ENCODE measurements around the gene DMD. TPM values are rescaled to one million over a fixed set of nuclear protein-coding genes. Genes with fewer than 3 reads are reported as not detected.

The DMD gene
- total RNA-seq, 2 experiments from 2014 or later, result 0.27 to 0.49 TPM

GRCh38 chrX:33160273-33160672, 51.1 kb downstream of the DMD start:
- no peaks in the 10 kb centered on the region for H3K4me1 Mint-ChIP-seq (ENCODE audit: low read depth)
- intact Hi-C loops (cut with micrococcal nuclease), result no loop called here
- no peaks in the 10 kb centered on the region for H3K9me3 Mint-ChIP-seq
- DNase-seq, result no peak
- ChIA-PET POLR2A (no interaction called here), CTCF (no interaction called here)
- no peak overlapping the region for H3K4me3 Mint-ChIP-seq
- H3K27me3 Mint-ChIP-seq, result no peaks in the 10 kb centered on the region
- TF ChIP-seq CTCF (IDR thresholded peaks at IDR 0.05), result no peak
- H3K36me3 Mint-ChIP-seq (ENCODE audit: low read depth), result no peaks in the 10 kb centered on the region
- H3K27ac Mint-ChIP-seq, result no peak overlapping the region
- no peak for ATAC-seq

DNA sequence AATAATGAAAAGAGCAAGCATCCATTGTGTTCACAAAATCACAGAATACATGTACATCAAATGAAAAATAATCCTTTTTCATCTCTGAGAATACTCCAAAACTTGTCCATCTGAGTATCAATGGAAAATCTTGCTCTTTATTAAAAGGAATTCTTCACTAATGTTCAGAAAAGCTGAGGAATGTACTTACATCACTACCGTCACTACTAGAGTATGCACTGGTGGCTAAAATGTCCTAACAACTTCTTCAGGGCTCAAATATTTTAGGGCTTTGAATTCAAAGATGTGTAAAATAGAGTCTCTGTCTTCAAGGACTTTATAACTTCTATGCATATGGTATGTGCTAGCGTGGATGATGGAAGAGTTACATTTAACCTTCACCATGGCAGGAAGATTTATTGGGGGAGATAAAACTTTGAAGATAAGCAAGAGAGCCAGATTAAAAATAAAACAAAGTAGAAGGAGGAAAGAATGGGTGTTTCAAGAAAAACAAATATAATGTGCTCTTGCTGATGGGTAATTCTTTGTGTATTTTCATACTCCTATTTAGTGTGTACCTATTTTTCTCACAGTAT, 55.1 kb downstream of the DMD start:
- DNase-seq, result no peak
- Mint-ChIP-seq H3K36me3 (ENCODE audit: low read depth) (no peaks in the 10 kb centered on the region), H3K27me3 (no peaks in the 10 kb centered on the region), H3K4me1 (ENCODE audit: low read depth) (no peaks in the 10 kb centered on the region), H3K4me3 (no peak overlapping the region), H3K27ac (no peak overlapping the region), H3K9me3 (no peaks in the 10 kb centered on the region)
- no peak for ATAC-seq
- TF ChIP-seq CTCF (IDR thresholded peaks at IDR 0.05), result no peak
- ChIA-PET POLR2A (no interaction called here), CTCF (no interaction called here)
- intact Hi-C loops (cut with micrococcal nuclease), result no loop called here

GRCh38 chrX:33149580-33149979, 61.8 kb downstream of the DMD start:
- no peaks in the 10 kb centered on the region for H3K4me1 Mint-ChIP-seq (ENCODE audit: low read depth)
- intact Hi-C loops (cut with micrococcal nuclease), result no loop called here
- H3K27ac Mint-ChIP-seq, result no peak overlapping the region
- no peak overlapping the region for H3K4me3 Mint-ChIP-seq
- no peaks in the 10 kb centered on the region for H3K27me3 Mint-ChIP-seq
- no peak for TF ChIP-seq CTCF (IDR thresholded peaks at IDR 0.05)
- no peak for DNase-seq
- no peak for ATAC-seq
- no peaks in the 10 kb centered on the region for H3K9me3 Mint-ChIP-seq
- POLR2A ChIA-PET, result no interaction called here
- H3K36me3 Mint-ChIP-seq (ENCODE audit: low read depth), result no peaks in the 10 kb centered on the region
- CTCF ChIA-PET, result no interaction called here

DNA sequence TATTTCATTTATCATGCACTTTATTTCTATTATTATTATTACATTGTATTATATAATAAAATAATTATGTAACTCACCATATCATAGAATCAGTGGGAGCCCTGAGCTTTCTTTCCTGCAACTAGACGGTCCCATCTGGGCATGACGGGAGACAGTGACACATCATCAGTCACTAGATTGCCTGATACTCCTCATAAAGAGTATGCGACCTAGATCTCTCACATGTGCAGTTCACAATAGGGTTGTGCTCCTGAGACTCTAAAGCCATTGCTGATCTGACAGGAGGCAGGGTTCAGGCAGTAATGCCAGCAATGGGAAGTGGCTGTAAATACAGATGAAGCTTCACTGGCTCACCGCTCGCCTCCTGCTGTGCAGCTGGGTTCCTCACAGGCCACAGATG, 62.3 kb downstream of the DMD start:
- Mint-ChIP-seq H3K4me3 (no peak overlapping the region), H3K4me1 (ENCODE audit: low read depth) (no peaks in the 10 kb centered on the region), H3K36me3 (ENCODE audit: low read depth) (no peaks in the 10 kb centered on the region), H3K9me3 (no peaks in the 10 kb centered on the region), H3K27ac (no peak overlapping the region), H3K27me3 (no peaks in the 10 kb centered on the region)
- ATAC-seq (no peak), DNase-seq (no peak)
- intact Hi-C loops (cut with micrococcal nuclease), result no loop called here
- TF ChIP-seq CTCF (IDR thresholded peaks at IDR 0.05), result no peak
- CTCF ChIA-PET, result no interaction called here
- POLR2A ChIA-PET, result no interaction called here

DNA sequence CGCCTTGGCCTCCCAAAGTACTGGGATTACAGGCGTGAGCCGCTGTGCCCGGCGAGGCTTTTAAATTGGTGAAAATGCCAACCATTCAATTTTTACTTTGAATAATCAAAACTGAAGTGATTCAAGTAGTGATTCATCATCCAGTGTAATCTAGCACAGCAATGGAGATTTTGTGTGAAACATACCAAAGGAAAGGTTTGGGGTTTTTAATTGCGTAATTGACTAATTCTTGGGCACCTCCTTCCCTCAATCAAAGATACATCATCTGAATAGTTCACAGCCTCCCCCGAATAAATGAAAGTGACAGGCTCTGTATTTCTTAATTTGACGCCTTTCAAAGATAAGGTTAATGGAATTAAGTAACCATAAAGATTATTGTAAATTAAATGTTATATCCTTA, 69.0 kb downstream of the DMD start:
- H3K9me3 Mint-ChIP-seq, result no peaks in the 10 kb centered on the region
- H3K4me3 Mint-ChIP-seq, result no peak overlapping the region
- no peaks in the 10 kb centered on the region for H3K27me3 Mint-ChIP-seq
- ChIA-PET POLR2A (no interaction called here), CTCF (no interaction called here)
- DNase-seq (no peak), ATAC-seq (no peak)
- no peak for TF ChIP-seq CTCF (IDR thresholded peaks at IDR 0.05)
- no peaks in the 10 kb centered on the region for H3K36me3 Mint-ChIP-seq (ENCODE audit: low read depth)
- intact Hi-C loops (cut with micrococcal nuclease), result no loop called here
- no peak overlapping the region for H3K27ac Mint-ChIP-seq
- H3K4me1 Mint-ChIP-seq (ENCODE audit: low read depth), result no peaks in the 10 kb centered on the region
